ENCODE data around the gene EPB42.

DNA sequence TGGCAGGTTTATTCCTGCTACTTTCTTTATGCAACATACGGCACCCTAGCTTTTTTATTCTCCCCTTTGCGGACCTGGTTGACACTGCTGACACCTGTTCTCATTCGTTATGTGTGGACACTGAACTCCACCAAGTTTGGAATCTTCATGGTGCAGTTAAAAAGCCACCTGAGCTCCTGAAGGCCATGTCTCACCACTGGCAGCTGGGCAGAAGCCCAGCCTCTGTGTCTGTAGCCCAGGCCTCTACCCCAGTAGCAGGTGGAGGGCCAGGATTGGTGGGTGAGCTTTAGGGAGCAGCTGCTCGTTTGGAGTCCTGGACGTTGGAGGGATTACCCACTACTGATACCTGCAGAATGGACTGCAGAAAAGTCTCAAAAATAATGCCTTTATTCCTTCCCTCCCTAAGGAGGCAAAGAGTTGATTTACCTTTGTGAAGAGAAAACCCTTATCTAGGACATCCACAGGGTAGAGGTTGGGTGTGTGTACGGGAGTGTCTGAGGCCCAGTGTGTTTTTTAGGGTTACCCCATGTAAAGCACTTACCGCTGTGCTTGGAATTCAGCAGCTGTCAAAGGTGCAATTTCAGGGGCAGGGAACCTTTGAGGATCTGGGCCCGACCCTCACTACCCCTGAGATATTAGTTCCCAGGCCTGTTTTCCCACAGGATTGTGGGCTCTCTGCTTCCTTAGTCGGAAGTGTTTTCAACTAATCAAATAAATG lies 36.3 kb downstream of the EPB42 start:
- TF ChIP-seq, protein P1, sequence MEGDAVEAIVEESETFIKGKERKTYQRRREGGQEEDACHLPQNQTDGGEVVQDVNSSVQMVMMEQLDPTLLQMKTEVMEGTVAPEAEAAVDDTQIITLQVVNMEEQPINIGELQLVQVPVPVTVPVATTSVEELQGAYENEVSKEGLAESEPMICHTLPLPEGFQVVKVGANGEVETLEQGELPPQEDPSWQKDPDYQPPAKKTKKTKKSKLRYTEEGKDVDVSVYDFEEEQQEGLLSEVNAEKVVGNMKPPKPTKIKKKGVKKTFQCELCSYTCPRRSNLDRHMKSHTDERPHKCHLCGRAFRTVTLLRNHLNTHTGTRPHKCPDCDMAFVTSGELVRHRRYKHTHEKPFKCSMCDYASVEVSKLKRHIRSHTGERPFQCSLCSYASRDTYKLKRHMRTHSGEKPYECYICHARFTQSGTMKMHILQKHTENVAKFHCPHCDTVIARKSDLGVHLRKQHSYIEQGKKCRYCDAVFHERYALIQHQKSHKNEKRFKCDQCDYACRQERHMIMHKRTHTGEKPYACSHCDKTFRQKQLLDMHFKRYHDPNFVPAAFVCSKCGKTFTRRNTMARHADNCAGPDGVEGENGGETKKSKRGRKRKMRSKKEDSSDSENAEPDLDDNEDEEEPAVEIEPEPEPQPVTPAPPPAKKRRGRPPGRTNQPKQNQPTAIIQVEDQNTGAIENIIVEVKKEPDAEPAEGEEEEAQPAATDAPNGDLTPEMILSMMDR (IDR thresholded peaks at IDR 0.05), result no peak
- TF ChIP-seq POLR2A (IDR thresholded peaks at IDR 0.05), result no peak
